ENCODE measurements around the gene NUP160.
"Not testable (repeated sequence)": the region's sequence is repeated elsewhere in the genome, so short reads cannot be mapped to it uniquely, and the experiment has no call there.

Gene NUP160

GRCh38 chr11:47784785-47785381, 63.3 kb downstream of the NUP160 start:
- no peak for DNase-seq

GRCh38 chr11:47783087-47783610, 65.0 kb downstream of the NUP160 start:
- DNase-seq: no peak

GRCh38 chr11:47778878-47779483, 69.2 kb downstream of the NUP160 start:
- DNase-seq: no peak

GRCh38 chr11:47775240-47775869, 72.8 kb downstream of the NUP160 start:
- no peak for DNase-seq

- DNase-seq: no peak
Measured at GRCh38 chr11:47773882-47774281, 74.3 kb downstream of the NUP160 start.

- DNase-seq: not testable (repeated sequence)
Measured at GRCh38 chr11:47769556-47769955, 78.6 kb downstream of the NUP160 start.

GRCh38 chr11:47768101-47768612, 80.0 kb downstream of the NUP160 start:
- peak; percentile 92 for DNase-seq

GRCh38 chr11:47766509-47767227, 81.5 kb downstream of the NUP160 start:
- peak; percentile 70 for DNase-seq

GRCh38 chr11:47765086-47765485, 83.1 kb downstream of the NUP160 start:
- DNase-seq: no peak

GRCh38 chr11:47759291-47759690, 88.9 kb downstream of the NUP160 start:
- not testable (repeated sequence) for DNase-seq

GRCh38 chr11:47756208-47756607, 91.9 kb downstream of the NUP160 start:
- no peak for DNase-seq

- DNase-seq: no peak
Measured at GRCh38 chr11:47750725-47751124, 97.4 kb downstream of the NUP160 start.

- not testable (repeated sequence) for DNase-seq
Measured at GRCh38 chr11:47742494-47742893, 105.7 kb downstream of the NUP160 start.

- not testable (repeated sequence) for DNase-seq
Measured at GRCh38 chr11:47737817-47738216, 110.3 kb downstream of the NUP160 start.

- DNase-seq: no peak
Measured at GRCh38 chr11:47732271-47732670, 115.9 kb downstream of the NUP160 start.

GRCh38 chr11:47731475-47731874, 116.7 kb downstream of the NUP160 start:
- no peak for DNase-seq
